Suprapubic skin (tissue), 3 donors: Measurements from ENCODE around the gene PRSS1.

Source experiments
- CTCF ChIP-seq, 2 donors: fragments of 200-600 bp in 1 of 2; fragments of 450-650 bp in 1 of 2; sonication (generic) in 1 of 2; IDR thresholded peaks; one replicate each; pipeline ENCODE4 v1.5.1; 2016 to 2019; ENCODE audit warnings: antibody characterized with exemption in 2 of 2, mild to moderate bottlenecking in 1 of 2, moderate library complexity in 1 of 2
- POLR2AphosphoS5 ChIP-seq, 3 donors: sonication (generic); formaldehyde crosslinking; IDR thresholded peaks; one replicate each; pipeline ENCODE4 v1.6.1; 2017; ENCODE audit warnings: antibody characterized with exemption in 3 of 3

GRCh38 chr7:142791502-142791901 lies 42.2 kb downstream of the PRSS1 start:
- TF ChIP-seq POLR2AphosphoS5 (IDR thresholded peaks at IDR 0.05), result no peak
- no peak for TF ChIP-seq CTCF (IDR thresholded peaks at IDR 0.05)
